C1 segment of cervical spinal cord (tissue), 14 donors: ENCODE measurements around the gene ALKBH1.
A peak's percentile ranks its signal among the peaks of the same experiment; 100 is the strongest.
"Not testable (repeated sequence)": the region's sequence is repeated elsewhere in the genome, so short reads cannot be mapped to it uniquely, and the experiment has no call there.

Source experiments
- DNase-seq, 14 donors: peaks; one replicate each; lab custom pipeline; 2025; lab: John Stamatoyannopoulos, UW

ALKBH1 gene

GRCh38 chr14:77674931-77675330, 32.9 kb downstream of the ALKBH1 start:
- DNase-seq, result no peak

GRCh38 chr14:77673193-77673592, 34.6 kb downstream of the ALKBH1 start:
- no peak for DNase-seq

- no peak for DNase-seq
These were observed 40.5 kb downstream of the ALKBH1 start for GRCh38 chr14:77667331-77667730.

- no peak for DNase-seq
These were observed 44.5 kb downstream of the ALKBH1 start for GRCh38 chr14:77663293-77663692.

DNA sequence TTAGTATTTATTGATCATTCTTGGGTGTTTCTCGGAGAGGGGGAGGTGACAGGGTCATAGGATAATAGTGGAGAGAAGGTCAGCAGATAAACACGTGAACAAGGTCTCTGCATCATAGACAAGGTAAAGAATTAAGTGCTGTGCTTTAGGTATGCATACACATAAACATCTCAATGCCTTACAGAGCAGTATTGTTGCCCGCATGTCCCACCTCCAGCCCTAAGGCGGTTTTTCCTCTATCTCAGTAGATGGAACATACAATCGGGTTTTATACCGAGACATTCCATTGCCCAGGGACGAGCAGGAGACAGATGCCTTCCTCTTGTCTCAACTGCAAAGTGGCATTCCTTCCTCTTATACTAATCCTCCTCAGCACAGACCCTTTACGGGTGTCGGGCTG, 46.3 kb downstream of the ALKBH1 start:
- DNase-seq, result not testable (repeated sequence)

DNA sequence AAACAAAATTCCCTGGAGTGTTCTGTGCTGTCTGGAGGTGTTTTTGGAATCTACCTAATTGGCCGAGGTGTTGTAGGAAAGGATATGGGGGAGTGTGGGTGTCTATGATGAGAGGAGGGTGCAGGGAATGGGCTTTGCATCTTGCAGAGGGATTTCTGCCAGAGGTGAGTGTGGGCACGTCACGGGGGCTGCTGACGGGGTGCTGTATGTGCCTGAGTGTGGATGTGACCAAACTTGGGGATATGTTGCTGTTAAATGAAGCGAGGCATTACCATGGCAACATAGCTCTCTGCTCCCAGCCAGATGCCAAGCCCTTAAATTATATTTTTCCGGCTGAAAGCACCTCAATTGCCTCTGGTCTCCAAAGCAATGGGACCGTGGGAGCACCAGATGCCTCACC, 47.1 kb downstream of the ALKBH1 start:
- DNase-seq, result peak in 1 of 14 donors; percentile 4

GRCh38 chr14:77659831-77660230, 48.0 kb downstream of the ALKBH1 start:
- no peak for DNase-seq

- no peak for DNase-seq
These were observed 50.5 kb downstream of the ALKBH1 start for GRCh38 chr14:77657280-77657679.

DNA sequence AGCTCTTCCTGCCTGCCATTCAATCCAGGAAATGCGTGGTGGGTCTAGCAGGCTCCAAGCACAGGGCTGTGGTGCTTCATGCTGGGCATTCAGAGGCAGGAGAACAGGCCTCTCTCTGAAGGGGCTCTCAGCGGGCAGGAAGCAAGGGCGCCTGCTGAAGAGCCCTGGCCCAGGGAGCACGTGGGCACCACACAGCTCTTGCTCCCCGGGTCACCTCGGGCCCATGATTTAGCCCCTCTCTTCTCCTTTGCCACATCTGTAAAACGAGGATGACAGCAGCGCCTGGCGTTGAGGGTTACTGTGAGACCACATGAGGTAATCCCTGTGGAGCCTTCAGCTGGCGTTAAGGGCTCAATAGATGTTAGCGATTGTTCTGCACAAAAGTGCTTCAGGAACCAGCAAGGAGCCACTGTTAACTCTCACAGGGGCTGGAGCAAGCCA, 53.8 kb downstream of the ALKBH1 start:
- no peak for DNase-seq

- no peak for DNase-seq
These were observed 58.5 kb downstream of the ALKBH1 start for GRCh38 chr14:77649326-77649725.

DNA sequence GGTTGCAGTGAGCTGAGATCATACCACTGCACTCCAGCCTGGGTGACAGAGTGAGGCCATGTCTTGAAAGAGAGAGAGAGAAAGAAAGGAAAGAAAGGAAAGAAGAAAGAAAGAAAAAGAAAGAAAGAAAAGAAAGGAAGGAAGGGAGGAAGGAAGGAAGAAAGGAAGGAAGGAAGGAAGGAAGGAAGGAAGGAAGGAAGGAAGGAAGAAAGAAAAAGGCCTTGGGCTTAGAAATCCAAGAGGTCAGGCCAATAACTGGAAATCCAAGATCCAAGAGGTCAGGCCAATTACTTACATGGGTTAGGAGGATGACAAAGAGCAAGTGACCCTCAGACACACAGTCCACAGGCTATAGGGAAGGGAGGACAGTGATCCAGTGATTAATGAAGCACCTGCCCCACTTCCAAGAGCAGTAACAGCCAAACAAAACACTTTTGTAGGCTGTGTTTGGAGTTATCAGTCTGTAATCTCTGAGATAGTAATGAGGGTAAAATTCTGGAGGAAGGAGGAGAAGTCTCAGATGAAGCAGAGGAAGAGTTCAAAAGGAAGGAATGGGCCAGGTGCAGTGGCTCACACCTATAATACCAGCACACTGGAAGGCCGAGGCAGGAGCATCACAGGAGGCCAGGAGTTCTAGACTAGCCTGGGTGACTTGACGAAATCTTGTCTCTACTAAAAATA, 59.2 kb downstream of the ALKBH1 start:
- DNase-seq, result no peak

- no peak for DNase-seq
These were observed 60.0 kb downstream of the ALKBH1 start for GRCh38 chr14:77647853-77648252.

DNA sequence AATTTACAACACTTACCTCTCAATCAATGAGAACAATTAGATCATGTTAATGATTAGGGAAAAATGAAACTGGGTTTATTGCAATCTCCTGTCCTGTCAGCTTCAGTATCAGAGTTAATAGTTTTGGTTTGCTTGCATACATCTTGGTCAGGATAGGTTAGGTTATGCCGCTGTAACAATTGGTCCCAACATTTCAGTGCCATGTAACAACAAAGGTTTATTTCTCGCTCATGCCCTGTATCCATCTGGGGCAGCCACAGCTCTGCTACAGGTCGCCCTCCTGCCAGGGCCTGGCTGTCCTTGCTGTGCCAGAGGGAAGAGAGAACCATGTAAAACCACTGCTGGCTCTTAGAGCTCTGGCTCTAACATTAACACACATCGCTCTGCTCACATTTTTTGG, 60.9 kb downstream of the ALKBH1 start:
- no peak for DNase-seq

DNA sequence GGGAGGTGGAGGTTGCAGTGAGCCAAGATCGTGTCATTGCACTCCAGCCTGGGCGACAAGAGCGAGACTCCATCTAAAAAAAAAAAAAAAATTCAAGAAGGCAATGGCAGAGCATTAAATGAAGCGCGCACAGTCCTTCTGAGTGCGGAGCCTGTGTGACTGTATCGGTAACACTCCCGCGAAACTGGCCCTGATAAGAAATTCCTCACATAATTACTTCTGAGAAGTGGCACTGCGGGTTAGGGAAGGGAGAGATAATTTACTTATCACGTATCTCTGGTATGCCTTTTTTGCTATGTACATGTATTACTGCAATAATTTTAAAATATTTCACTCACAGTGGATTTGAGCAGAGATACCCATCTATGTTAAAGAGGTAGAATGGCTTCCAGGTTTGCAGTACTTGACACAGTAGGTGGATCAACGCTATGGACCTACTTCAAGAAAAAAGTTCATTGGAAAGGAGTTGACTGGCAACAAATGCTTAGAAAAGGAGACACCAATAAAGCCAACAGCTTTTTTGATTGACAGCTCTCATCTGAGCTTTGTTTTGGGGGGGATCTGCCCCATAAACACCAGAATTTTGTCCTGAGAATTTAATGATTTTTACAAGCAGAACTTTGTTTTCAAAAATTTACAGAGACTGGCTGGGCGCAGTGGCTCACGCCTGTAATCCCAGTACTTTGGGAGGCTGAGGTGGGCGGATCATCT, 62.1 kb downstream of the ALKBH1 start:
- DNase-seq, result no peak

DNA sequence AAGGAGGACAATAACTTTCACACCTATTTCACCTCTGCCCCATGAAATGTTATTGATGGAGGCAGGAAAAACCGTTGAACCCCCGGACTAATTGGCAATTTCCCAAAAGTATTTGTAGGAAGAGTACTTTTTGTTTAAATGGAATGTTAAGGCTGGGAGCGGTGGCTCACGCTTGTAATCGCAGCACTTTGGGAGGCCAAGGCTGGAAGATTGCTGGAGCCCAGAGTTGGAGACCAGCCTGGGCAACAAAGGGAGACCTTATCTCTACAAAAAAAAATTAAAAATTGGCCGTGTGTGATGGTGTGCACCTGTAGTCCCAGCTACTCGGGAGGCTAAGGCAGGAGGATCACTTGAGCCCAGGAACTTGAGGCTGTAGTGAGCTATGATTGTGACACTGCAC, 65.4 kb downstream of the ALKBH1 start:
- no peak for DNase-seq

GRCh38 chr14:77641534-77642341, 66.1 kb downstream of the ALKBH1 start:
- DNase-seq, result peak in 11 of 14 donors; percentile 12 to 64 (median 45)

- peak in 1 of 14 donors; percentile 3 for DNase-seq
These were observed 66.9 kb downstream of the ALKBH1 start for GRCh38 chr14:77640756-77641533.

- no peak for DNase-seq
These were observed 69.1 kb downstream of the ALKBH1 start for GRCh38 chr14:77638771-77639171.

GRCh38 chr14:77635869-77636268, 72.0 kb downstream of the ALKBH1 start:
- DNase-seq, result not testable (repeated sequence)

GRCh38 chr14:77635466-77635865, 72.4 kb downstream of the ALKBH1 start:
- not testable (repeated sequence) for DNase-seq

DNA sequence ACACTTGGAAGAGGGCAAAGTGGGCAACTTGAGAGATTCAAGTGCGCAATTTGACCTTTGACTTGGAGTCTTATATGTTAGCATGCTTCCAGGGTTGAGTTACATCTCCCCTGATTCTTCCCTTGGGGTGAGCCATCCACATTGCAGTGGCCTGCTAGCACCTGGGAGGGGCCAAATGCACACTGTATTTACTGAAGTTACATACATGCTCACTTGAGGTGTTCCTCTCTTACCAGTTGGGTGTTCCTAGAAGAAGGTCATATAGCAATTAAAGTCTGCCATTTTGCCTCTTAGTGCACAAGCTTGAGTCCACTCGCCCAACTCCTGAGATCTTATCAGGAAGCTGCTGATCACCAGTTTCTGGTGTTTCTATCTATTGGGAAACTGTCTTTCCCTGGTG, 77.7 kb downstream of the ALKBH1 start:
- DNase-seq, result no peak

DNA sequence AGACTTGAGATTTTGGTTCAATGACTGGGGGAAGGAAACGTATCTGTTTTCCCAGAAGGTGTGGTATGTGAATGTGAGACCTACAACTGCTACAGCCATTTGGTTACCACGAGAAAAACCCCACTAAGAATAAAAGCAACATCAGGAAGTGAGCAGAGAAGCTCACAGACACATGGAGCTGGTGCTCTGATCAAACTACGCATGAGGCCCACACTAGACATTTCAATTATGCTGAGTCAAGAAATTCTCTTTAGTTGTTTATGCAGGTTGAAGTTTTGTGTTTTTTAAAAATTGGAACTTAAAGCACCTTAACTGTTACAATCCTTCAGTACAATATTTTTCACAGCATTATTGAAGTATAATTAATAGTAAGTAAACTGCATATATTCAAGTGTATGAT, 82.5 kb downstream of the ALKBH1 start:
- DNase-seq, result no peak
